ENCODE data around the gene RPL36. TPM values are rescaled to one million over a fixed set of nuclear protein-coding genes. Genes with fewer than 3 reads are reported as not detected.
A peak's percentile ranks its signal among the peaks of the same experiment; 100 is the strongest.

Gene RPL36
- total and polyA plus RNA-seq, 9 of the 15 experiments (the other 6 are each of a cell fraction or from before 2014, with no cell fraction given) = 350 to 3,412 (median 1,507) TPM

GRCh38 chr19:5718579-5719273, 28.6 kb downstream of the RPL36 start (continued):
- TF ChIP-seq TCF7L2 (IDR thresholded peaks at IDR 0.05; ENCODE audit: low read depth, low read length) (no peak), ZNF77 (CRISPR knock-in tag; IDR thresholded peaks at IDR 0.05) (no peak), MTA2 (IDR thresholded peaks at IDR 0.05; ENCODE audit: low read depth) (no peak), ILF3 (IDR thresholded peaks at IDR 0.05; ENCODE audit: borderline replicate concordance) (no peak), REST (IDR thresholded peaks at IDR 0.05; ENCODE audit: borderline replicate concordance) (peak; percentile 29; the same call in 1 of the 2 replicates), REST (CRISPR knock-in tag; IDR thresholded peaks at IDR 0.05; ENCODE audit: low read depth) (no peak), ZNF232 (CRISPR knock-in tag; IDR thresholded peaks at IDR 0.05) (no peak), SNRNP70 (optimal IDR thresholded peaks at IDR 0.05; ENCODE audit: low read depth, low read length) (no peak), CBX1 (IDR thresholded peaks at IDR 0.05; ENCODE audit: low read depth) (no peak), ZC3H8 (IDR thresholded peaks at IDR 0.05) (no peak), HDAC2 (IDR thresholded peaks at IDR 0.05) (no peak)
- TF ChIP-seq, protein P1, sequence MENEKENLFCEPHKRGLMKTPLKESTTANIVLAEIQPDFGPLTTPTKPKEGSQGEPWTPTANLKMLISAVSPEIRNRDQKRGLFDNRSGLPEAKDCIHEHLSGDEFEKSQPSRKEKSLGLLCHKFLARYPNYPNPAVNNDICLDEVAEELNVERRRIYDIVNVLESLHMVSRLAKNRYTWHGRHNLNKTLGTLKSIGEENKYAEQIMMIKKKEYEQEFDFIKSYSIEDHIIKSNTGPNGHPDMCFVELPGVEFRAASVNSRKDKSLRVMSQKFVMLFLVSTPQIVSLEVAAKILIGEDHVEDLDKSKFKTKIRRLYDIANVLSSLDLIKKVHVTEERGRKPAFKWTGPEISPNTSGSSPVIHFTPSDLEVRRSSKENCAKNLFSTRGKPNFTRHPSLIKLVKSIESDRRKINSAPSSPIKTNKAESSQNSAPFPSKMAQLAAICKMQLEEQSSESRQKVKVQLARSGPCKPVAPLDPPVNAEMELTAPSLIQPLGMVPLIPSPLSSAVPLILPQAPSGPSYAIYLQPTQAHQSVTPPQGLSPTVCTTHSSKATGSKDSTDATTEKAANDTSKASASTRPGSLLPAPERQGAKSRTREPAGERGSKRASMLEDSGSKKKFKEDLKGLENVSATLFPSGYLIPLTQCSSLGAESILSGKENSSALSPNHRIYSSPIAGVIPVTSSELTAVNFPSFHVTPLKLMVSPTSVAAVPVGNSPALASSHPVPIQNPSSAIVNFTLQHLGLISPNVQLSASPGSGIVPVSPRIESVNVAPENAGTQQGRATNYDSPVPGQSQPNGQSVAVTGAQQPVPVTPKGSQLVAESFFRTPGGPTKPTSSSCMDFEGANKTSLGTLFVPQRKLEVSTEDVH (IDR thresholded peaks at IDR 0.05; ENCODE audit: low read depth, partially characterized antibody) = peak; percentile 67

Measured in K562 (cell line).